ENCODE results near the gene ACOX1.

The ACOX1 gene

GRCh38 chr17:75943491-75943890 is 35.5 kb downstream of the ACOX1 start:
- FAIRE-seq: no peak
- DNase-seq (ENCODE audit: insufficient read length, low spot score): no peak
- TF ChIP-seq POU2F2 (IDR thresholded peaks at IDR 0.05; ENCODE audit: low read depth, low read length): no peak
- no peak for TF ChIP-seq SPI1 (IDR thresholded peaks at IDR 0.05; ENCODE audit: low read depth, low read length)
- no peak for TF ChIP-seq TAF1 (IDR thresholded peaks at IDR 0.05; ENCODE audit: low read depth, low read length)
- no peak for TF ChIP-seq POLR2A (IDR thresholded peaks at IDR 0.05; ENCODE audit: low read depth, low read length)
- no peak for TF ChIP-seq PAX5 (IDR thresholded peaks at IDR 0.05; ENCODE audit: insufficient read depth, low read length, severe bottlenecking)
- no peak for TF ChIP-seq POLR2AphosphoS5 (IDR thresholded peaks at IDR 0.05; ENCODE audit: low read depth, low read length)

GRCh38 chr17:75942473-75942872 is 36.5 kb downstream of the ACOX1 start:
- no peak for DNase-seq (ENCODE audit: insufficient read length, low spot score)
- TF ChIP-seq POLR2AphosphoS5 (IDR thresholded peaks at IDR 0.05; ENCODE audit: low read depth, low read length): no peak
- TF ChIP-seq TAF1 (IDR thresholded peaks at IDR 0.05; ENCODE audit: low read depth, low read length): no peak
- TF ChIP-seq POLR2A (IDR thresholded peaks at IDR 0.05; ENCODE audit: low read depth, low read length): no peak
- no peak for TF ChIP-seq PAX5 (IDR thresholded peaks at IDR 0.05; ENCODE audit: insufficient read depth, low read length, severe bottlenecking)
- FAIRE-seq: no peak

GRCh38 chr17:75941442-75941819 is 37.5 kb downstream of the ACOX1 start:
- no peak for TF ChIP-seq TAF1 (IDR thresholded peaks at IDR 0.05; ENCODE audit: low read depth, low read length)
- TF ChIP-seq PAX5 (IDR thresholded peaks at IDR 0.05; ENCODE audit: insufficient read depth, low read length, severe bottlenecking): no peak
- no peak for TF ChIP-seq POU2F2 (IDR thresholded peaks at IDR 0.05; ENCODE audit: low read depth, low read length)
- TF ChIP-seq SPI1 (IDR thresholded peaks at IDR 0.05; ENCODE audit: low read depth, low read length): no peak
- FAIRE-seq: peak; percentile 52
- no peak for DNase-seq (ENCODE audit: insufficient read length, low spot score)

- peak; percentile 74 for TF ChIP-seq POLR2A (IDR thresholded peaks at IDR 0.05; ENCODE audit: low read depth, low read length)
- no peak for TF ChIP-seq TAF1 (IDR thresholded peaks at IDR 0.05; ENCODE audit: low read depth, low read length)
- TF ChIP-seq POU2F2 (IDR thresholded peaks at IDR 0.05; ENCODE audit: low read depth, low read length): peak; percentile 21; the same call in 1 of the 2 replicates
- peak; percentile 51; the same call in 1 of the 2 replicates for TF ChIP-seq POLR2AphosphoS5 (IDR thresholded peaks at IDR 0.05; ENCODE audit: low read depth, low read length)
- no peak for TF ChIP-seq PAX5 (IDR thresholded peaks at IDR 0.05; ENCODE audit: insufficient read depth, low read length, severe bottlenecking)
- FAIRE-seq: peak; percentile 97
- DNase-seq (ENCODE audit: insufficient read length, low spot score): peak; percentile 98
Measured at GRCh38 chr17:75940727-75941441, 38.1 kb downstream of the ACOX1 start, which contains the start of gene FBF1. Gene FBF1 (minus strand): TSS chr17:75941042. CDS start chr17:75938149, 2,893 bp downstream.

GRCh38 chr17:75937652-75938051 is 41.3 kb downstream of the ACOX1 start:
- TF ChIP-seq POU2F2 (IDR thresholded peaks at IDR 0.05; ENCODE audit: low read depth, low read length) (no peak), POLR2A (IDR thresholded peaks at IDR 0.05; ENCODE audit: low read depth, low read length) (no peak), PAX5 (IDR thresholded peaks at IDR 0.05; ENCODE audit: insufficient read depth, low read length, severe bottlenecking) (no peak), SPI1 (IDR thresholded peaks at IDR 0.05; ENCODE audit: low read depth, low read length) (no peak), POLR2AphosphoS5 (IDR thresholded peaks at IDR 0.05; ENCODE audit: low read depth, low read length) (no peak), TAF1 (IDR thresholded peaks at IDR 0.05; ENCODE audit: low read depth, low read length) (no peak)
- FAIRE-seq (no peak), DNase-seq (ENCODE audit: insufficient read length, low spot score) (no peak)

- FAIRE-seq (no peak), DNase-seq (ENCODE audit: insufficient read length, low spot score) (no peak)
- no peak for TF ChIP-seq POLR2A (IDR thresholded peaks at IDR 0.05; ENCODE audit: low read depth, low read length)
- no peak for TF ChIP-seq POU2F2 (IDR thresholded peaks at IDR 0.05; ENCODE audit: low read depth, low read length)
- no peak for TF ChIP-seq PAX5 (IDR thresholded peaks at IDR 0.05; ENCODE audit: insufficient read depth, low read length, severe bottlenecking)
- TF ChIP-seq TAF1 (IDR thresholded peaks at IDR 0.05; ENCODE audit: low read depth, low read length): no peak
- no peak for TF ChIP-seq POLR2AphosphoS5 (IDR thresholded peaks at IDR 0.05; ENCODE audit: low read depth, low read length)
- no peak for TF ChIP-seq SPI1 (IDR thresholded peaks at IDR 0.05; ENCODE audit: low read depth, low read length)
Measured at GRCh38 chr17:75933808-75934207, 45.2 kb downstream of the ACOX1 start.

GRCh38 chr17:75932852-75933251 is 46.1 kb downstream of the ACOX1 start:
- no peak for FAIRE-seq

GRCh38 chr17:75931062-75931461 is 47.9 kb downstream of the ACOX1 start:
- no peak for FAIRE-seq
- TF ChIP-seq SPI1 (IDR thresholded peaks at IDR 0.05; ENCODE audit: low read depth, low read length): no peak
- no peak for TF ChIP-seq POU2F2 (IDR thresholded peaks at IDR 0.05; ENCODE audit: low read depth, low read length)
- TF ChIP-seq PAX5 (IDR thresholded peaks at IDR 0.05; ENCODE audit: insufficient read depth, low read length, severe bottlenecking): no peak
- TF ChIP-seq POLR2A (IDR thresholded peaks at IDR 0.05; ENCODE audit: low read depth, low read length): no peak
- TF ChIP-seq TAF1 (IDR thresholded peaks at IDR 0.05; ENCODE audit: low read depth, low read length): no peak
- no peak for TF ChIP-seq POLR2AphosphoS5 (IDR thresholded peaks at IDR 0.05; ENCODE audit: low read depth, low read length)
- DNase-seq (ENCODE audit: insufficient read length, low spot score): no peak

More at GRCh38 chr17:75932852-75933251, 46.1 kb downstream of the ACOX1 start:
- TF ChIP-seq SPI1 (IDR thresholded peaks at IDR 0.05; ENCODE audit: low read depth, low read length) (no peak), TAF1 (IDR thresholded peaks at IDR 0.05; ENCODE audit: low read depth, low read length) (no peak), POU2F2 (IDR thresholded peaks at IDR 0.05; ENCODE audit: low read depth, low read length) (no peak), POLR2A (IDR thresholded peaks at IDR 0.05; ENCODE audit: low read depth, low read length) (no peak), PAX5 (IDR thresholded peaks at IDR 0.05; ENCODE audit: insufficient read depth, low read length, severe bottlenecking) (no peak), POLR2AphosphoS5 (IDR thresholded peaks at IDR 0.05; ENCODE audit: low read depth, low read length) (no peak)
- DNase-seq (ENCODE audit: insufficient read length, low spot score): no peak

GRCh38 chr17:75927286-75927922 is 51.6 kb downstream of the ACOX1 start:
- peak; percentile 66 for DNase-seq (ENCODE audit: insufficient read length, low spot score)
- TF ChIP-seq POLR2A (IDR thresholded peaks at IDR 0.05; ENCODE audit: low read depth, low read length): no peak
- TF ChIP-seq TAF1 (IDR thresholded peaks at IDR 0.05; ENCODE audit: low read depth, low read length): no peak
- no peak for TF ChIP-seq POLR2AphosphoS5 (IDR thresholded peaks at IDR 0.05; ENCODE audit: low read depth, low read length)
- TF ChIP-seq POU2F2 (IDR thresholded peaks at IDR 0.05; ENCODE audit: low read depth, low read length): no peak
- no peak for TF ChIP-seq SPI1 (IDR thresholded peaks at IDR 0.05; ENCODE audit: low read depth, low read length)
- TF ChIP-seq PAX5 (IDR thresholded peaks at IDR 0.05; ENCODE audit: insufficient read depth, low read length, severe bottlenecking): no peak
- peak; percentile 16 for FAIRE-seq
